Cerebellar nuclear complex (tissue), 1 donor: Measurements from ENCODE around the gene PNMA8C.
"Not testable (repeated sequence)": the region's sequence is repeated elsewhere in the genome, so short reads cannot be mapped to it uniquely, and the experiment has no call there.

Source experiments
- DNase-seq, 2 experiments: peaks; one replicate each; lab custom pipeline; 2025; lab: John Stamatoyannopoulos, UW

Gene PNMA8C

GRCh38 chr19:46390121-46390858 lies 38.4 kb downstream of the PNMA8C start:
- DNase-seq, result no peak

- no peak for DNase-seq
Observed at GRCh38 chr19:46388311-46389095, 40.2 kb downstream of the PNMA8C start.

GRCh38 chr19:46387713-46388130 lies 41.0 kb downstream of the PNMA8C start:
- no peak for DNase-seq

- DNase-seq, result no peak
Observed at GRCh38 chr19:46386996-46387712, 41.6 kb downstream of the PNMA8C start.

- no peak for DNase-seq
Observed at GRCh38 chr19:46386151-46386550, 42.6 kb downstream of the PNMA8C start.

- no peak for DNase-seq
Observed at GRCh38 chr19:46385636-46386035, 43.1 kb downstream of the PNMA8C start.

GRCh38 chr19:46384396-46384795 lies 44.3 kb downstream of the PNMA8C start:
- DNase-seq, result no peak

- DNase-seq, result no peak
Observed at GRCh38 chr19:46383846-46384245, 44.9 kb downstream of the PNMA8C start.

- DNase-seq, result no peak
Observed at GRCh38 chr19:46383171-46383815, 45.4 kb downstream of the PNMA8C start.

GRCh38 chr19:46381756-46382345 lies 46.9 kb downstream of the PNMA8C start:
- no peak for DNase-seq

- no peak for DNase-seq
Observed at GRCh38 chr19:46381346-46381745, 47.4 kb downstream of the PNMA8C start.

- DNase-seq, result no peak
Observed at GRCh38 chr19:46380690-46381089, 48.0 kb downstream of the PNMA8C start.

GRCh38 chr19:46378268-46378667 lies 50.5 kb downstream of the PNMA8C start:
- no peak for DNase-seq

- DNase-seq, result no peak
Observed at GRCh38 chr19:46376241-46377153, 52.2 kb downstream of the PNMA8C start.

GRCh38 chr19:46375476-46376067 lies 53.2 kb downstream of the PNMA8C start:
- DNase-seq, result not testable (repeated sequence)
